ENCODE measurements around the gene FDCSP.

GRCh38 chr4:70183940-70184246, 42.0 kb upstream of the FDCSP start:
- TF ChIP-seq YY1 (IDR thresholded peaks at IDR 0.05; ENCODE audit: low read depth) = no peak
- TF ChIP-seq EP300 (IDR thresholded peaks at IDR 0.05; ENCODE audit: borderline replicate concordance) = no peak
- TF ChIP-seq ZBTB7A (IDR thresholded peaks at IDR 0.05; ENCODE audit: low read depth) = no peak
- no peak for TF ChIP-seq RAD21 (IDR thresholded peaks at IDR 0.05; ENCODE audit: low read depth)
- no peak for TF ChIP-seq TCF12 (IDR thresholded peaks at IDR 0.05; ENCODE audit: low read depth)
- TF ChIP-seq CREB1 (IDR thresholded peaks at IDR 0.05; ENCODE audit: low read depth) = no peak
- TF ChIP-seq MAX (IDR thresholded peaks at IDR 0.05) = no peak
- no peak for TF ChIP-seq USF1 (IDR thresholded peaks at IDR 0.05)
- no peak for TF ChIP-seq REST (IDR thresholded peaks at IDR 0.05; ENCODE audit: low read depth)
- no peak for TF ChIP-seq TAF1 (IDR thresholded peaks at IDR 0.05; ENCODE audit: low read depth)
- no peak for TF ChIP-seq NFIC (IDR thresholded peaks at IDR 0.05)
- TF ChIP-seq TEAD4 (IDR thresholded peaks at IDR 0.05) = no peak
- TF ChIP-seq EGR1 (IDR thresholded peaks at IDR 0.05) = no peak
